Pancreas (tissue), 10 donors: ENCODE data around the gene ACSBG1. TPM values are rescaled to one million over a fixed set of nuclear protein-coding genes. Genes with fewer than 3 reads are reported as not detected.

Experiments
- ATAC-seq, 4 donors: fragments of 200-7000 bp; cut with Tn5 transposase; one replicate each; pipeline versions ENCODE4 v1.8.0 to v1.9.1; 2020; ENCODE audit warnings: mild to moderate bottlenecking in 4 of 4, moderate library complexity in 4 of 4
- DNase-seq, 6 donors: peaks; one replicate each; pipeline ENCODE4 v3.0.0-alpha.2; 2020
- FAIRE-seq: peaks from 2 replicates; lab custom pipeline; 2012; peaks lifted over from hg19 to GRCh38; lab: Jason Lieb, UNC
- H3K27ac ChIP-seq, 4 donors: fragments of 200-600 bp; sonication (generic); 1 replicate in 3 of 4; 2 replicates in 1 of 4; pipeline versions ENCODE4 v1.5.0 to v1.8.0; 2020
- H3K27me3 ChIP-seq, 4 donors: fragments of 200-600 bp; one replicate each; pipeline ENCODE4 v1.8.0; 2021
- H3K36me3 ChIP-seq, 3 donors: fragments of 200-600 bp; sonication (generic) in 1 of 3; one replicate each; pipeline versions ENCODE4 v1.5.0 to v1.8.0; 2020 to 2021
- H3K4me1 ChIP-seq, 3 donors: fragments of 200-600 bp; one replicate each; pipeline ENCODE4 v1.8.0; 2021
- H3K4me3 ChIP-seq, 4 donors: fragments of 200-600 bp; sonication (generic) in 2 of 4; one replicate each; pipeline versions ENCODE4 v1.5.0 to v1.8.0; 2020 to 2021
- H3K9me3 ChIP-seq, 4 donors: fragments of 200-600 bp; one replicate each; pipeline ENCODE4 v1.8.0; 2021
- WGBS, 2 donors: extraction: QIAGEN DNeasy Blood & Tissue Kit; methylation state at CpG; one replicate each; pipeline ENCODE4 v1.1.7; 2013; 5-methylcytosine and 5-hydroxymethylcytosine counted together
- intact Hi-C, 3 donors: fragments of 100-400 bp; cut with DNase I; formaldehyde crosslinking; loops; one replicate each; pipeline versions ENCODE4 v1.11.1 to v1.14.2; 2022
- polyA plus RNA-seq, 2 donors: library from polyadenylated mRNA; stranded (reverse); fragments of 200-250 nt; gene quantifications; one replicate each; pipeline ENCODE4 v1.2.3, GENCODE V29; 2013
- total RNA-seq, 6 donors: library from RNA; stranded (reverse); fragmentation: NEBNext Ultra II Directional in 4 of 6; extraction: Animal tissue kit (Norgen Biotek cat#: 25700) in 4 of 6; gene quantifications; one replicate each; pipeline versions ENCODE4 v1.2.1 to v1.2.4, GENCODE V29; 2021 to 2023
- TF ChIP-seq, protein P1 (sequence below), 4 donors: fragments of 200-600 bp; sonication (generic) in 3 of 4; IDR thresholded peaks; one replicate each; pipeline versions ENCODE4 v1.5.0 to v1.8.0; 2021; ENCODE audit warnings: antibody characterized with exemption in 4 of 4
- donor health status: healthy with polysubstance abuse.
- donor health status: DM: no; HTN: no; CAD: no; lungs with moderate emphysema.
- donor health status: DM: no; HTN: no; CAD: no.
- donor health status: control.
- donor health status: control.
- donor health status: Bipolar disorder and iron deficiency.
- donor health status: DM: yes; HTN: yes; CAD: no.
- donor health status: DM: no; HTN: no; CAD: no.
- donor health status: DM: no; HTN: no; CAD: no.
- donor health status: DM: yes; HTN: yes; CAD: no.

The ACSBG1 gene
- total and polyA plus RNA-seq, 8 donors = 0.04 to 0.12 (median 0.04) TPM; not detected in 5

DNA sequence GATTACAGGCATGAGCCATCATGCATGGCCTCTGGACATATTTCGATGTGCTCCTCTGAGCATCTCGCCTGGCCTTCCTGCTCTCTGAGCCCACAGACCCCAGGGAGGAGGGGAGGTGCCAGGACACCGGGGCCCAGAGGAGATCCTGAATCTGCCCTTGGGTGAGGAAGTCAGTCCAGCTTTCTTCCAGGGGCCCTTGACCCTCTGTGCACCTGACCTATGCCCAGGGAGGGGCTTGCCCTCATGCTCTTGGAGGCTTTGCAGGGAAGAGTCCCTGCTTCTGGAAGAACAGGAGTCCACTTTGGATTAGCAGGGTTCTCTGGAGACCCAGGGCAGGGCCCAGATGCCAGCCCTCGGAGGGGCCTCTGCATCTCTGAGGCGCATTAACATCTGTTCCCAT is 1.4 kb downstream of the ACSBG1 start:
- ATAC-seq (no peak), FAIRE-seq (no peak)

DNA sequence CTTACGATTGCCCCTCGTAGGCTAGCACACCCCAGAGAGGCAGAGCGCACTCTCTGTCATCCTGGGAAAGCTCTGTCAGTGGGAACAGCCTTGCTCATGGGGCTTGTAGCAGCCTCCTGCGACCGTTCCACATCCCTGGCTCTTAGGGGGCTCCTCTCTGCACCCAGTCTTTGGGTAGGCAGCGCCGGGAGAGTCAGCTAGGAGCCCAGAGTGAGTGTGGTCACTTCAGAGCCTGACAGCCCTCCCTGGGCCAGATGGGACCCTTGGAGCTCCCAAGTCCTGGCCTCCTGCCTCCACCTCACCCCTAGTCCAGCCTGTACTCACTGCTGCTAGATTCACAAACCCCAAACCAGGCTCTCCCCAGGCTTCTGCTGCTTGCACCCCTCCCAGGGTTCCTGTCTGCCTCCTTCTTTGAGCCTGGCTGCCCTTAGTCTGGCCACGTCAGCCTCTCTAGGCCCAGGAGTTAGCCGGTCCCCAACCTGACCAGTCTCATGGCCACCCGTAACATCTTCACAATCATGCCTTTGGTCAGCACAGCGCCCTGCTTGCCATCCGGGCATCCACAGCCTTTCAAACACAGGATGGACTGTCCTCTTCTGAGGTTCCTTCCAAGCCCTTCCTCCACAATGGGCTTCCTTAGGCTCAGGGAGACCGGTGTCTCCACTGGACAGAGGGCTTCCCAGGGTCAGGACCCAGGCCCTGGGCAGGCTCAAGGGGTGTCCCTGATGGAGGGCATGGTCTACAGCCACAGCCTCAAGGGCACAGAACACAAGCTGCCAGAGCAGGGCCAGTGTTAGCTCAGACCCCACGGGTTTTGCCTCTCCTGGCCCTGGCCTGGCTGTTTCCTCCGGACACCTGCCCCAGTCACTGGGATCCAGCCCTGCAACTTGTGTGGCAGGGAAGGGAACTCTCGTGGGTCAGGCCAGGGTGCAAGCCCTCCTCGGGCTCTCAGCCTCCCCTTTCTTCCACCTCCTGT is 4.6 kb downstream of the ACSBG1 start:
- DNase-seq (no peak), ATAC-seq (no peak), FAIRE-seq (no peak)
- TF ChIP-seq, protein P1, sequence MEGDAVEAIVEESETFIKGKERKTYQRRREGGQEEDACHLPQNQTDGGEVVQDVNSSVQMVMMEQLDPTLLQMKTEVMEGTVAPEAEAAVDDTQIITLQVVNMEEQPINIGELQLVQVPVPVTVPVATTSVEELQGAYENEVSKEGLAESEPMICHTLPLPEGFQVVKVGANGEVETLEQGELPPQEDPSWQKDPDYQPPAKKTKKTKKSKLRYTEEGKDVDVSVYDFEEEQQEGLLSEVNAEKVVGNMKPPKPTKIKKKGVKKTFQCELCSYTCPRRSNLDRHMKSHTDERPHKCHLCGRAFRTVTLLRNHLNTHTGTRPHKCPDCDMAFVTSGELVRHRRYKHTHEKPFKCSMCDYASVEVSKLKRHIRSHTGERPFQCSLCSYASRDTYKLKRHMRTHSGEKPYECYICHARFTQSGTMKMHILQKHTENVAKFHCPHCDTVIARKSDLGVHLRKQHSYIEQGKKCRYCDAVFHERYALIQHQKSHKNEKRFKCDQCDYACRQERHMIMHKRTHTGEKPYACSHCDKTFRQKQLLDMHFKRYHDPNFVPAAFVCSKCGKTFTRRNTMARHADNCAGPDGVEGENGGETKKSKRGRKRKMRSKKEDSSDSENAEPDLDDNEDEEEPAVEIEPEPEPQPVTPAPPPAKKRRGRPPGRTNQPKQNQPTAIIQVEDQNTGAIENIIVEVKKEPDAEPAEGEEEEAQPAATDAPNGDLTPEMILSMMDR (IDR thresholded peaks at IDR 0.05) = no peak
- Histone ChIP-seq H3K27ac (no peak overlapping the region), H3K4me1 (no peaks in the 10 kb centered on the region), H3K4me3 (no peak overlapping the region), H3K36me3 (no peaks in the 10 kb centered on the region), H3K27me3 (no peaks in the 10 kb centered on the region), H3K9me3 (no peaks in the 10 kb centered on the region)
- intact Hi-C loops = no loop called here
- 87 to 91% methylated on average over 17 of the region's 17 CpGs for WGBS, 2 donors

More for the DNA sequence above, 1.4 kb downstream of the ACSBG1 start:
- no peaks in the 10 kb centered on the region for H3K9me3 ChIP-seq
- DNase-seq = no peak
- no peak overlapping the region for H3K4me3 ChIP-seq
- H3K4me1 ChIP-seq = no peaks in the 10 kb centered on the region
- no peaks in the 10 kb centered on the region for H3K36me3 ChIP-seq
- TF ChIP-seq, protein P1 (IDR thresholded peaks at IDR 0.05) = no peak
- intact Hi-C loops = no loop called here
- 78% methylated on average over 5 of the region's 5 CpGs for WGBS, 2 donors
- H3K27ac ChIP-seq = no peak overlapping the region
- H3K27me3 ChIP-seq = no peaks in the 10 kb centered on the region

DNA sequence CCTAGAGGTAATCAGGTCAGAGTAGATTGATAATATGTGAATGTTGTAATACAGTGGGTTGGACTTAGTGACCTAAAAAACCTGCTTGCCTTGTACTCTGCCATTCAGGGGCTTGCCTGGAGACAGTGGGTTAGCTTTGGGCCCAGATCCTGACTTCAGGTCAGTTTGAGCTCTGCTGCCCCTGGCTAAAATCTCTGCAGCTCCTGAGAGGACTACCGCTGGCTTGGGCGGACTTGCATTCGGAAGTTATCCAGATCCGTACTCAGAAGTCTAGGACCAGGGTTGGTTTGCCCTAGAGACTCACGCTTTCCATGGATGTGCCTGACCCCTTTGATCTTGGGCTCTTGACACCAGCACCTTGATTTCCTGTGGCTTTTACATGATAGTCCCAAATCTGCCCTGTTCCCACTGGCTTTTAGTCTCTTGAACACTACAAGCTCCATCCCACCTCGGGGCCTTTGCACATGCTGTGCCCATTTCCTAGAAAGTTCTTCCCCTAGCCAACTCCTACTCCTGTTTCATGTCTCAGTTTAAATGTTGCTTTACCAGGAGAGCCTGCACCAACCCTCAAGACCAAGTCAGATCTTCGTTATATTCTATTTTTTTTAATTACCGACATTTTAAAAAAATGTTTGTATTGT is 5.9 kb downstream of the ACSBG1 start:
- H3K27ac ChIP-seq = no peak overlapping the region
- no peaks in the 10 kb centered on the region for H3K36me3 ChIP-seq
- H3K4me1 ChIP-seq = no peaks in the 10 kb centered on the region
- TF ChIP-seq, protein P1 (IDR thresholded peaks at IDR 0.05) = no peak
- H3K4me3 ChIP-seq = no peak overlapping the region
- FAIRE-seq (no peak), ATAC-seq (no peak), DNase-seq (no peak)
- intact Hi-C loops = no loop called here
- H3K9me3 ChIP-seq = no peaks in the 10 kb centered on the region
- 84 to 87% methylated on average over 8 of the region's 8 CpGs for WGBS, 2 donors
- H3K27me3 ChIP-seq = no peaks in the 10 kb centered on the region

DNA sequence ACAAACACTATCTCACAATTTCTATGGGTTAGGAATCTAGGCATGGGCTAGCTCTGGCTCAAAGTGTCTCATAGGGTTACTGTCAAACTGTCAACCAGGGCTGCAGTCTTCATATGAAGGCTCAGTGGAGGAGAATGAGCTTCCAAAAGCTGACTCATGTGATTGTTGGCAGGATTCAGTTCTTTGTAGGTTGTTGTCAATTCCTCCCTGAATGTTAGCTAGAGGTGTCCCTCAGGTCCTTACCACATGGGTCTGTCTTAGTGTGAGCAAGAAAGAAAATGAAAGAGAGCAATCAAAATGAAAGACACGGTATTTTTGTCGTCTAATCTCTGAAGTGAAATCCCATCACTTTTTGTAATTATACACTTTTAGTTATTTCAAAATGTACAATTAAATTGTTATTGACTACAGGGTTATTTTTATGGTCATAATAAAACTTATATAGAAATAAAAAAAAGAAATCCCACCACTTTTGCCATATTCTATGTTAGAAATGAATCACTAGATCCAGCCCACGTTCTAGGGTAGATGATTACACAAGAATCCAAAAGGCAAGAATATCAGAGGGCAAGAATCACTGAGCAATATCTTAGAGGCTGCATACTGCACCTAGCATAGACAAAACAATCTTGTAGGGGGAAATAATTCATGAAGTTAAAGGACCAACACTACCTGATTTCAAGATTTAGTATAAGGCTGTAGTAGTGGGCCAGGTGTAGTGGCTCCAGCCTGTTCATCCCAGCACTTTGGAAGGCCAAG is 8.4 kb downstream of the ACSBG1 start:
- H3K9me3 ChIP-seq = no peaks in the 10 kb centered on the region
- no peaks in the 10 kb centered on the region for H3K4me1 ChIP-seq
- no peak for DNase-seq
- no peak for FAIRE-seq
- intact Hi-C loops = no loop called here
- H3K27ac ChIP-seq = no peak overlapping the region
- H3K36me3 ChIP-seq = no peaks in the 10 kb centered on the region
- H3K27me3 ChIP-seq = no peaks in the 10 kb centered on the region
- H3K4me3 ChIP-seq = no peak overlapping the region
- WGBS, 2 donors = 95 to 96% methylated on average over 3 of the region's 3 CpGs
- no peak for ATAC-seq
- TF ChIP-seq, protein P1 (IDR thresholded peaks at IDR 0.05) = no peak
